ENCODE results near the gene LY6G5C. TPM values are rescaled to one million over a fixed set of nuclear protein-coding genes. Genes with fewer than 3 reads are reported as not detected.

Gene LY6G5C
- total and polyA plus RNA-seq, 2 of the 13 experiments (the other 11 are each of a cell fraction or from before 2014, with no cell fraction given): 0.33 to 0.55 TPM

- TF ChIP-seq PRDM10 (CRISPR knock-in tag; IDR thresholded peaks at IDR 0.05; ENCODE audit: low read depth) (peak; percentile 79; the same call in 1 of the 2 replicates), KLF15 (CRISPR knock-in tag; IDR thresholded peaks at IDR 0.05; ENCODE audit: borderline replicate concordance) (no peak), RAD21 (CRISPR knock-in tag; IDR thresholded peaks at IDR 0.05) (peak; percentile 99), THAP8 (CRISPR knock-in tag; IDR thresholded peaks at IDR 0.05; ENCODE audit: borderline replicate concordance) (no peak; the same call in 1 of the 2 replicates), STAT6 (CRISPR knock-in tag; IDR thresholded peaks at IDR 0.05; ENCODE audit: borderline replicate concordance) (peak; percentile 26; the same call in 1 of the 2 replicates), ZNF678 (CRISPR knock-in tag; IDR thresholded peaks at IDR 0.05) (no peak), TARDBP (CRISPR knock-in tag; IDR thresholded peaks at IDR 0.05) (peak; percentile 23; the same call in 1 of the 2 replicates), ARID2 (CRISPR knock-in tag; IDR thresholded peaks at IDR 0.05; ENCODE audit: borderline replicate concordance) (no peak), FOSL2 (CRISPR knock-in tag; IDR thresholded peaks at IDR 0.05) (no peak; the same call in 1 of the 2 replicates), GATA4 (IDR thresholded peaks at IDR 0.05; ENCODE audit: borderline replicate concordance, low read depth) (no peak; the same call in 1 of the 2 replicates), SP4 (CRISPR knock-in tag; IDR thresholded peaks at IDR 0.05) (peak; percentile 80), NONO (IDR thresholded peaks at IDR 0.05) (no peak), NONO (CRISPR knock-in tag; conservative IDR thresholded peaks at IDR 0.05) (peak; percentile 72), POLR2G (IDR thresholded peaks at IDR 0.05; ENCODE audit: low read depth, low read length) (no peak), MED1 (CRISPR knock-in tag; IDR thresholded peaks at IDR 0.05) (peak; percentile 72), SAFB2 (CRISPR knock-in tag; IDR thresholded peaks at IDR 0.05; ENCODE audit: borderline replicate concordance, low read depth) (0 out of 2 replicates have a peak, but pooled peaks have one; percentile 52), ZFP62 (CRISPR knock-in tag; IDR thresholded peaks at IDR 0.05) (no peak), ZNF790 (CRISPR knock-in tag; IDR thresholded peaks at IDR 0.05; ENCODE audit: borderline replicate concordance) (no peak), ZNF7 (CRISPR knock-in tag; IDR thresholded peaks at IDR 0.05) (no peak), PHF21A (CRISPR knock-in tag; IDR thresholded peaks at IDR 0.05) (peak; percentile 77), CENPX (CRISPR knock-in tag; IDR thresholded peaks at IDR 0.05) (no peak), MTA1 (CRISPR knock-in tag; IDR thresholded peaks at IDR 0.05; ENCODE audit: borderline replicate concordance) (no peak; the same call in 1 of the 2 replicates)
Measured at GRCh38 chr6:31729515-31729978, 48.7 kb upstream of the LY6G5C start (continued).
